ENCODE measurements around the gene ZNF655. TPM values are rescaled to one million over a fixed set of nuclear protein-coding genes. Genes with fewer than 3 reads are reported as not detected.
"Not testable (repeated sequence)": the region's sequence is repeated elsewhere in the genome, so short reads cannot be mapped to it uniquely, and the experiment has no call there.

ZNF655 gene
- total RNA-seq, 2 experiments from 2014 or later: 102 to 103 TPM

DNA sequence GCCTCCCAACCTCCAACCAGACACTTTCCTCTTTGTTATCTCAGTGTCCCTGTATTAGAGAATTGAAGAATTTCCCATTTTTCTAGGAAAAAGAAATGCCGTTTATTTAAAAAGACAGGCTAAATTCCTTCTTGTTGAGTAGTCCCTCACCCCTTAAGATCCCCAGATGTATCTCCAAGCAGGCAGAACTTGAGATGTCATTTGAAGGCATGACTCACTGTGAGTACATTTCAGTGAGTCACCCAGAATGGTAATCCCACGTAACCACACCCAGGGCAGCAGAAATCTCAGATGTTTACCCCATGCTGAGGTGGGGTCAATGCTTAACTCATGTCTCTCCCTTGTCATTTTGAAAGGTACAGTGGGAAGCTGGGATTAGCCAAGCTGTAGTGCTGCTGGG is 4.4 kb downstream of the ZNF655 start:
- H3K36me3 Mint-ChIP-seq (ENCODE audit: low read depth): peaks cover 69% of the 10 kb centered on the region

DNA sequence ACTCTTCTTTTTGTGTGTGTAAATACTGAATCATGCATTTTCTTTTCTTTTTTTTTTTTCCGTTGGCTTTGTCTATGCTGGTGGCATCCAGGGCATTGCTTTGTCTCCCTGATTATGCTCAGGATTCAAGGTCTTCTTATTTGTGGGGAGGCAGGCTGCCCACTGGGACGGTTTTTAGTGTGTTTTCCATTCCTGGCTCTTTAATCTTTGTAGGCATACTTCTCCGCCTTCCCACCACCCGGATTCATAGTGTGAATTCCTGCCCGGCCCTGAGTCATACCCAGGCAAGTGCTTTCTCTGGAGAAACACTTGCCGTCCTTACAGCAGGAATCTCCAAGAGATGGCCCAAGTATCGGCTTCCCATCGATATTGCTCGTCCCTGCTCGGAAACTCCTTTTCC is 5.2 kb downstream of the ZNF655 start:
- no peak for DNase-seq
- no peak overlapping the region for H3K27ac Mint-ChIP-seq
- H3K4me1 Mint-ChIP-seq: peaks cover 42% of the 10 kb centered on the region
- no peaks in the 10 kb centered on the region for H3K27me3 Mint-ChIP-seq
- ChIA-PET POLR2A (interaction anchor here (0.8 to 2.1 kb wide), 3 partner anchors 8 to 64 kb away, joined by 3 to 7 read pairs (median 6); partner anchors contain the start of gene ZNF394), CTCF (interaction anchor here (0.6 kb wide), 1 partner anchor 519 kb away, joined by 3 read pairs; no protein-coding TSS in a partner anchor)
- no peak overlapping the region for H3K4me3 Mint-ChIP-seq
- H3K9me3 Mint-ChIP-seq: no peaks in the 10 kb centered on the region
- peaks cover 66% of the 10 kb centered on the region for H3K36me3 Mint-ChIP-seq (ENCODE audit: low read depth)

More for the DNA sequence above, 4.4 kb downstream of the ZNF655 start:
- H3K4me1 Mint-ChIP-seq: peaks cover 44% of the 10 kb centered on the region
- ChIA-PET CTCF (no interaction called here), POLR2A (interaction anchor here (1.7 to 2.1 kb wide), 2 partner anchors 9 to 63 kb away, joined by 6 to 7 read pairs; partner anchors contain the start of gene ZNF394)
- peak; percentile 50 for DNase-seq
- H3K9me3 Mint-ChIP-seq: no peaks in the 10 kb centered on the region
- H3K27me3 Mint-ChIP-seq: no peaks in the 10 kb centered on the region
- peak overlapping the region; percentile 27 for H3K27ac Mint-ChIP-seq
- H3K4me3 Mint-ChIP-seq: no peak overlapping the region

DNA sequence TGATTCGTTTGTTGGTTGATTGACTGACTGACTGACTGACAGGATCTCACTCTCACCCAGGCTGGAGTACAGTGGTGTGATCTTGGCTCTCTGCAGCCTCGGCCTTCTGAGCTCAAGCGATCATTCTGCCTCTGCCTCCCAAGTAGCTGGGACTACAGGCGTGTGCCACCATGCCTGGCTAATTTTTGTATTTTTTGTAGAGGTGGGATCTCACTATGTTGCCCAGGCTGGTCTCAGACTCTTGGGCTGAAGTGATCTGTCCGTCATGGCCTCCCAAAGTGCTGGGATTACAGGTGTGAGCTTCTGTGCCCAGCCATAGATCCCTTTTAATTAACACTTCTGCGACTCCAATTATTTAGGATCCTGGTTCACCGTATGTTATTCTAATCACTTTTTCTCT is 10.3 kb downstream of the ZNF655 start:
- H3K9me3 Mint-ChIP-seq, DNase-seq, H3K4me3 Mint-ChIP-seq, H3K27me3 Mint-ChIP-seq, H3K27ac Mint-ChIP-seq, H3K4me1 Mint-ChIP-seq, CTCF ChIA-PET: not testable (repeated sequence)
- POLR2A ChIA-PET: interaction anchor here (1.5 kb wide), 1 partner anchor 12 kb away, joined by 4 read pairs; no protein-coding TSS in a partner anchor
- peaks cover 73% of the 10 kb centered on the region for H3K36me3 Mint-ChIP-seq (ENCODE audit: low read depth)

DNA sequence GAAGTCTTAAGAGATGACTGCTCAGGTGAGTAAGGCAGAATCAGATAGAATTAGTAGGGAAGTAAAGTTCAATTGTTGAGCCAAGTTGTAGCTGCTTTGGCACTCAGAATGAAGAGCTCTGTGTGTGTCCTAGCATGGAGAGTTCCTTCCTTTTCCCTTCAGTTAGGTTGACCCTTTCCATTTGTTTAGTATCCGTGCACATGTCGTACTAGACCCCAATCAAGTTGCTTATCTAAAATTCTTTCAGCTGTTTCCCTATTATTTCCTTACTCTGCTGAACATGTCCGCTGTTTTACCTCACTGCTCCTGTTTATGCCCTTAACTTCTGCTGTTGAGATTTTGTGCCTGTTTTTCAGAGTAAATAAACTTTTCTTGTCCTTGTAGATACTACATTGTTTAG is 13.3 kb downstream of the ZNF655 start:
- POLR2A ChIA-PET: interaction anchor here (2.4 to 3.1 kb wide), 2 partner anchors 8 to 14 kb away, joined by 7 to 9 read pairs; partner anchors contain the start of gene ZNF655
- H3K4me3 Mint-ChIP-seq: no peak overlapping the region
- CTCF ChIA-PET: interaction anchor here (1.0 kb wide), 1 partner anchor 12 kb away, joined by 3 read pairs; no protein-coding TSS in a partner anchor
- H3K36me3 Mint-ChIP-seq (ENCODE audit: low read depth): peaks cover 53% of the 10 kb centered on the region
- H3K4me1 Mint-ChIP-seq: no peaks in the 10 kb centered on the region
- no peak overlapping the region for H3K27ac Mint-ChIP-seq
- H3K9me3 Mint-ChIP-seq: no peaks in the 10 kb centered on the region
- no peak for DNase-seq
- H3K27me3 Mint-ChIP-seq: no peaks in the 10 kb centered on the region

DNA sequence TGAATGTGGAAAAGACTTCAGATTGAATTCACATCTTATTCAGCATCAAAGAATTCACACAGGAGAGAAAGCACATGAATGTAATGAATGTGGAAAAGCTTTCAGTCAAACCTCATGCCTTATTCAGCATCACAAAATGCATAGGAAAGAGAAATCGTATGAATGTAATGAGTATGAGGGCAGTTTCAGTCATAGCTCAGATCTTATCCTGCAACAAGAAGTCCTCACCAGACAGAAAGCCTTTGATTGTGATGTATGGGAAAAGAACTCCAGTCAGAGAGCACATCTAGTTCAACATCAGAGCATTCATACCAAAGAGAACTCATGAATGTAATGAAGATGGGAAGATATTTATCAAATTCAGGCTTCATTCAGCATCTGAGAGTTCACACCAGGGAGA is 14.8 kb downstream of the ZNF655 start:
- ChIA-PET CTCF (no interaction called here), POLR2A (interaction anchor here (2.4 to 3.1 kb wide), 2 partner anchors 10 to 15 kb away, joined by 7 to 9 read pairs; partner anchors contain the start of gene ZNF655)
- no peak for DNase-seq
- no peak overlapping the region for H3K27ac Mint-ChIP-seq
- no peak overlapping the region for H3K4me3 Mint-ChIP-seq
- H3K9me3 Mint-ChIP-seq: no peaks in the 10 kb centered on the region
- no peaks in the 10 kb centered on the region for H3K27me3 Mint-ChIP-seq
- peaks cover 49% of the 10 kb centered on the region for H3K36me3 Mint-ChIP-seq (ENCODE audit: low read depth)
- H3K4me1 Mint-ChIP-seq: peaks cover 1% of the 10 kb centered on the region

DNA sequence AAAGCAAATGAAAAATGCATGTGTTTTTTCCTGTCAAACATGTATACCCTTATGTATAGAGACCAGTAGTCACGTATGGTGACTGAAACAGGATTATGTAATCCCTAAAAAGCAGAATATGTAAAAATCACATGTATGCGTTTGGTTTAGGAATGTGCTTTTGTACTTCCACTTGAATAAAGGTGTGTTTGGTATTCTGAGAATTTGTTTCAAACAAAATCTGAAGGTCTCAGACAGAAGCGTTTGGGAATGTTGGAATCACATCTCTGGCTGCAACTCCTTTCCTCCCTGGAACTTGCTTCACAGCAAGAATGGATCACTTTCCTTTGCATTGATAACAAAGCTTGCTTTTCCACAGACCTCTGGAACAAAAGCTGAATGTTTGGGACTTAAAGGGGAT is 17.8 kb downstream of the ZNF655 start:
- POLR2A ChIA-PET: no interaction called here
- Mint-ChIP-seq H3K27ac (no peak overlapping the region), H3K4me3 (no peak overlapping the region)

DNA sequence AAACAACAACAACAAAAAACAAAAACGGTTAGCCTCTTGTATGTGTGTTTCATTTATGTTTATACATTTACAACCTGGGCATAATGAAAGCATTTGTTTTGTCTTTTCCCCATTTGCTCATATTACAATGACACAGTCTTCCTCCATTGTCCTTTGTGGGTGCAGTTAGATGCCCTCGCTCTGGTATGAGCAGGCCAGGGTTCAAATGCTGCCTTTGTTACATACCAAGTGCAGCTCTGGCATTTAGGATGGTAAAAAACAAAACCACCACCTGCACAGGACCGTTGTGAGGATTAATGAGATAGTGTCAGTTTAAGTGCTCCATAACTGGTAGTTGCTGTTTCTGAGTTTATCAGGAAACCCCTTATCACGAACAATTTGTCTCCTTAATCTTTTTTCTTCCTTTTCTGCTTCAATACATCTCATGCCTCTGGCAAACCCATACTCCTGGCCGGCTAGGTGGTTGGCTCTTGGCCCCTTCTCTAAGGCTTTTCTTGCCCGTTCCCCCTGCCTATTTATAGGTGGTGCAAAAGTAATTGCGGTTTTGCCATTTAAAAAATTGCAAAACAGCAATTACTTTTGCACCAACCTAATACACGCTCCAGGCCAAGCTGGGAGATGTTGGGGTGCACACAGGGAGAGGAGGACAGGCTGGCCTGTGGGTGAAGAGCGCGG is 21.0 kb downstream of the ZNF655 start:
- ChIA-PET POLR2A (interaction anchor here (1.8 to 1.9 kb wide), 2 partner anchors 21 to 38 kb away, joined by 4 to 11 read pairs; partner anchors contain the start of genes ZNF655 and ZSCAN25), CTCF (no interaction called here)
- peak overlapping the region; percentile 76 for H3K4me3 Mint-ChIP-seq
- H3K27me3 Mint-ChIP-seq: peaks cover 2% of the 10 kb centered on the region
- peaks cover 20% of the 10 kb centered on the region for H3K4me1 Mint-ChIP-seq
- H3K27ac Mint-ChIP-seq: no peak overlapping the region
- H3K9me3 Mint-ChIP-seq: no peaks in the 10 kb centered on the region
- H3K36me3 Mint-ChIP-seq (ENCODE audit: low read depth): peaks cover 2% of the 10 kb centered on the region
- no peak for DNase-seq

More for the DNA sequence above, 17.8 kb downstream of the ZNF655 start:
- Mint-ChIP-seq H3K9me3 (no peaks in the 10 kb centered on the region), H3K36me3 (ENCODE audit: low read depth) (peaks cover 29% of the 10 kb centered on the region), H3K4me1 (peaks cover 19% of the 10 kb centered on the region), H3K27me3 (peaks cover 2% of the 10 kb centered on the region)
- no peak for DNase-seq
- CTCF ChIA-PET: no interaction called here

DNA sequence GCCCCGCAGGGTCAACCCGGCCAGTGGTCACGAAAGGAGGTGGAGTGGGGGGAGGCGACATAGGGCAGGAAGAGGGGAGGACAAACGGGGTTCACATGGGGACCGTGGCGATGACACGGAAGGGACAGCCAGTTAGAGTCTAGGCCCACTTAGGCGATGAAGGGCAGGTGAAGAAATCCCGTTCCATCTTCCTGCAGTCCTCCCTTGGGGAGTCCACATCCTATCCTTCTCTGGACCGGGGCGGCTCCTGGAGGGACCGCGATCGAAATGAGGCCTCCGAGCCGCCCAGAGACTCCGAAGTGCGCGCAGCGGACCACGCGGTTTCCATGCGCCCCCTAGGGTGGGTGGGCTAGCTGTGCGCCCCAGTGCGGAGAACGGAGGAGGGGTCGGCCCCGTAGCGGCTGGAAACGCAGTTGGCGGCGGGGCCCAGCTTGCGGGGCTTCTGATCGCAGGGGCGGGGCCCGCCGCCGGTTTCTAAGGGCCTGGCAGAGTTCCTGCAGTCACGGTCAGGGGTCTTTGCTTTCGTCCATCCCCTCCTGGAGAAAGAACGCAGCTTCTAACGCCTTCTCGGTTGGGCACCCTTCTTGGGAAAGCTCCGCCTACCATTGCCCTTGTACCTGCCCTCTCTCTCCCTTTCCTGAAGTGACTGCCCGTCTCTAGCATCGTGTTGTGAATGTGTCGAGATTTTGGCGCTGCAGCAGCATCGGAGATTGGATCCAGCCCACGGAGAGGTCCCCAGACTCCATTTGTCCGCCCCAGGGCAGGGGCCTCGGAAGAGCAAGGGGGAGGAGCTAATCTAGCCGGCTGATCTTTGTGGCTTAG is 21.7 kb downstream of the ZNF655 start:
- Mint-ChIP-seq H3K27ac (no peak overlapping the region), H3K36me3 (ENCODE audit: low read depth) (peaks cover 2% of the 10 kb centered on the region), H3K4me3 (peak overlapping the region; percentile 76), H3K4me1 (peaks cover 20% of the 10 kb centered on the region), H3K27me3 (peaks cover 2% of the 10 kb centered on the region), H3K9me3 (no peaks in the 10 kb centered on the region)
- POLR2A ChIA-PET: interaction anchor here (0.8 to 1.9 kb wide), 3 partner anchors 22 to 171 kb away, joined by 3 to 11 read pairs (median 4); partner anchors contain the start of genes BUD31, PDAP1, ZNF655 and ZSCAN25
- CTCF ChIA-PET: interaction anchor here (0.5 kb wide), 1 partner anchor 557 kb away, joined by 3 read pairs; no protein-coding TSS in a partner anchor
- peak; percentile 34 for DNase-seq

DNA sequence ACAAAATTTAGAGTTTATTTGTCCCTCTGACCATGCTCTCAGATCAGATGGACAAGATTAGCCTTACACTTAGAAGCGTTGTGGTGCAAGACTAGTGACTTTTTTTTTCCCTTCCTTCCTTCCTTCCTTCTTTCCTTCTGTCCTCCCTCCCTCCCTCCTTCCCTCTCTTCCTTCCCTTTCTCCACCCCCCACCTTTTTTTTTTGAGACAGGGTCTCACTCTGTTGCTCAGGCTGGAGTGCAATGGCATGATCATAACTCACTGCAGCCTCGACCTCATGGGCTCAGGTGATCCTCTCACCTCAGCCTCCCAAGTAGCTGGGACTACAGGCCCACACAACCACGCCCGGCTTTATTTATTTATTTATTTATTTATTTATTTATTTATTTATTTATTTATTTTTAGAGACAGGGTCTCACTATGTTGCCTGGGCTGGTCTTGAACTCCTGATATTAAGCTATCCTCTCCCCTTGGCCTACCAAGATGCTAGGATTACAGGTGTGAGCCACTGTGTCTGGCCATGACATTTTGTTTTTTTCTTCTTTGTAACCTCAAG is 22.4 kb downstream of the ZNF655 start:
- CTCF ChIA-PET: interaction anchor here (0.5 kb wide), 1 partner anchor 557 kb away, joined by 3 read pairs; no protein-coding TSS in a partner anchor
- not testable (repeated sequence) for DNase-seq; H3K27me3 Mint-ChIP-seq; H3K36me3 Mint-ChIP-seq (ENCODE audit: low read depth); H3K27ac Mint-ChIP-seq; H3K9me3 Mint-ChIP-seq
- H3K4me3 Mint-ChIP-seq: peak overlapping the region; percentile 76
- H3K4me1 Mint-ChIP-seq: peaks cover 20% of the 10 kb centered on the region
- POLR2A ChIA-PET: interaction anchor here (0.8 to 1.9 kb wide), 3 partner anchors 23 to 172 kb away, joined by 3 to 11 read pairs (median 4); partner anchors contain the start of genes BUD31, PDAP1, ZNF655 and ZSCAN25

DNA sequence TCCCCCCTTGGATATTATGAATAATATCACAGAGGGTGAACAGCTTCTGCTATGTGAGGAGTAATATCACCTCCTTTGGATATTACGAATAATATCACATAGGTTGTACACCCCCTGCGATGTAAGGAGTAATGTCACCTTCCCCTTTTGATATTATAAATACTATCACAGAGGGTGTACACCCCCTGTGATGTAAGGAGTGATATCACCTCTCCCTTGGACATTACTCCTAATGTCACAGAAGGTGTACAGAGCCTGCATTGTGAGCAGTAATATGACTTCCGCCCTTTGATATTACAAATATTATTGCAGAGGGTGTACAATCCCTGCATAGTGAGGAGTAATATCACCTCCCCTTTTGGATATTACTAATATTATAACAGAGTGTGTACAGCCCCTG is 30.4 kb downstream of the ZNF655 start:
- DNase-seq: no peak
- Mint-ChIP-seq H3K27me3 (no peaks in the 10 kb centered on the region), H3K4me1 (no peaks in the 10 kb centered on the region), H3K9me3 (no peaks in the 10 kb centered on the region), H3K4me3 (no peak overlapping the region), H3K36me3 (ENCODE audit: low read depth) (no peaks in the 10 kb centered on the region), H3K27ac (no peak overlapping the region)
- POLR2A ChIA-PET: no interaction called here
- CTCF ChIA-PET: no interaction called here

DNA sequence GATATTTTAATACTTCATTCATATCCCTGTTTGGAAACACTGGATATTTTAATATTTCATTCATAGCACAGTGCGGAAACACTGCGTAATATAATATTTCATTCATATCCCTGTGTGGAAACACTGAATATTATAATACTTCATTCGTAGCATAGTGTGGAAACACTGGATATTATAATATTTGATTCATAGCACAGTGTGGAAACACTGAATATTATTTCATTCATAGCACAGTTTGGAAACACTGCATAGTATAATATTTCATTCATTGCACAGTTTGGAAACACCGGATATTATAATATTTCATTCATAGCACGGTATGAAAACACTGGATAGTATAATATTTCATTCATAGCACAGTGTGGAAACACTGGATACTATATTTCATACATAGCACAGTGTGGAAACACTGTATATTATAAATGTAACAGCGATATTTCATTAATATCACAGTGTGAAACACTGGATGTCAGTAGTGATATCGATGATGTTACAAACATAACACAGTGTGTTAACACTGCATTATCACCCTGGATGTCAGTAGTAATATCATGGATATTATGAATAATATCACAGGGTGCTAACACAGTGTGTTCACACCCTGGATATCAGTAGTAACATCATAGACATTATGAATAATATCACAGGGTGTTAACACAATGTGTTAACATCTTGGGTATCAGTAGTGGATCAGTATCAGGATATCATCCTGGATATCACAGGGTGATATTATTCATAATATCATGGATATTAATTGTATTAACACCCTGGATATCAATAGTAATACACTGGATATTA is 36.7 kb downstream of the ZNF655 start:
- POLR2A ChIA-PET: no interaction called here
- Mint-ChIP-seq H3K36me3 (ENCODE audit: low read depth) (no peaks in the 10 kb centered on the region), H3K27ac (no peak overlapping the region), H3K27me3 (no peaks in the 10 kb centered on the region), H3K4me3 (no peak overlapping the region), H3K9me3 (no peaks in the 10 kb centered on the region), H3K4me1 (no peaks in the 10 kb centered on the region)
- no peak for DNase-seq
- CTCF ChIA-PET: no interaction called here

DNA sequence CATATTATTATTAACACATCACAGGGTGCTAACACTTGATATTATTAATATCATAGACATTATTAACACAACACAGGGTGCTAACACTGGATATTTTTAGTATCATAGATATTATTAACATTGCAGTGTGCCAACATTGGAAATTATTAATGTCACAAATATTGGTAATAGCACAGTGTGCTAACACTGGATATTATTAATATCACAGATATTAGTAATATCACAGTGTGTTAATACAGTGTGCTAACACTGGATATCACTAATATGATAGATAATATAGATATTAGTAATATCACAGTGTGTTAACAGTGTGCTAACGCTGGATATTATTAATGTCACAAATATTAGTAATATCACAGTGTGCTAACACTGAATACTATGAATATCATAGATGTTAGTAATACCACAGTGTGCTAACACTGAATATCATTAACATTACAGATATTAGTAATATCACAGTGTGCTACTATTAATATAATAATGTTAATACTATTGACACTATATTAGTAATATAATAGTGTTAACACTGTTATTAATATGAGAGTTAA is 38.0 kb downstream of the ZNF655 start:
- POLR2A ChIA-PET: no interaction called here
- Mint-ChIP-seq H3K27me3 (no peaks in the 10 kb centered on the region), H3K27ac (no peak overlapping the region), H3K4me3 (no peak overlapping the region), H3K4me1 (no peaks in the 10 kb centered on the region), H3K9me3 (no peaks in the 10 kb centered on the region), H3K36me3 (ENCODE audit: low read depth) (no peaks in the 10 kb centered on the region)
- no peak for DNase-seq
- CTCF ChIA-PET: no interaction called here

All from activated CD4-positive, alpha-beta memory T cell treated with anti-CD3 and anti-CD28 coated beads, Interleukin-2, amount 10 ng/mL, durations not matched to agents 7 days and 5 days (primary cell).